HG03342 (cell line): ENCODE data around the gene NPDC1.
"Not testable (repeated sequence)": the region's sequence is repeated elsewhere in the genome, so short reads cannot be mapped to it uniquely, and the experiment has no call there.

Experiments
- ATAC-seq: cut with Tn5 transposase; IDR thresholded peaks from one replicate; pipeline ENCODE4 v1.9.1; 2021; ENCODE audit warnings: mild to moderate bottlenecking, moderate library complexity; ENCODE audit not compliant: unreplicated experiment

NPDC1 gene

DNA sequence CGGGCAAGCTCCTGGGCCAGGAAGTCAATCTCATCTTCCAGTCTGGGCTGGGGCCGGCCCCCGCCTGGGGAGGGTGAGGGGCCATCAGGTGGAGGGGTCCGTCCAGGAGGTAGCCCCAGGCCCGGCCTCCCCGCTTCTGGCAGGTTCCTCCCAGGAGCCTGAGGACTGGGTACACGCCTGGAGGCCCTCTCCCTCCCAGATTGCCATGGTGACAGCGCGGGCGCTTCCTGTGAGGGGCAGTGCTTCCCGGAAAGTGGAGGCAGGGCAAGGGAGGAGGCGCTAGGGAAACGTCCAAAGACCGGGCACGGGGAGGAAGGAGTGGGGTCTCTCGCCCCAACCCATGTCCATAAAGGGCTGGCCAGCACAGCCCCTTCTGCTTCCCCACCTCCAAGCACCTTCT is 4.9 kb downstream of the NPDC1 start:
- no peak for ATAC-seq

DNA sequence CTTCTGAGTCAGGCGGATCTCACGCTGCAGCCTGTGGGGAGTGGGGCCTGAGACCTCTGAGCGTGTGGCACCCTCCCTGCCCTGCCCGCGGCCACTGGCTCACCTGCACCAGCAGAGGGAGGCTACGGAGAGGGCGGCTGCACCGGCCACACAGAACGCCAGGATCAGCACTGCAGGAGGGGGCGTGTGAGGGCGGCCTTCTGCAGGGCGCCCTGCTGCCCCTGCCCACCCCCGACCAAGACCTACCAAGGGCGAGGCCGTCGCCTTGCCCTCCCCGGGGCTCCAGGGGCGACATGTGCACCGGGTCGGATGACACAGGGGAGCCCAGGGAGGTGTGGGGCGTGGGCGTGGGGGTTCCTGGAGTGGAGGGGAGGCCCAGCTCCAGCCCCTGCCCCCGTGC is 5.4 kb downstream of the NPDC1 start:
- ATAC-seq, result no peak

DNA sequence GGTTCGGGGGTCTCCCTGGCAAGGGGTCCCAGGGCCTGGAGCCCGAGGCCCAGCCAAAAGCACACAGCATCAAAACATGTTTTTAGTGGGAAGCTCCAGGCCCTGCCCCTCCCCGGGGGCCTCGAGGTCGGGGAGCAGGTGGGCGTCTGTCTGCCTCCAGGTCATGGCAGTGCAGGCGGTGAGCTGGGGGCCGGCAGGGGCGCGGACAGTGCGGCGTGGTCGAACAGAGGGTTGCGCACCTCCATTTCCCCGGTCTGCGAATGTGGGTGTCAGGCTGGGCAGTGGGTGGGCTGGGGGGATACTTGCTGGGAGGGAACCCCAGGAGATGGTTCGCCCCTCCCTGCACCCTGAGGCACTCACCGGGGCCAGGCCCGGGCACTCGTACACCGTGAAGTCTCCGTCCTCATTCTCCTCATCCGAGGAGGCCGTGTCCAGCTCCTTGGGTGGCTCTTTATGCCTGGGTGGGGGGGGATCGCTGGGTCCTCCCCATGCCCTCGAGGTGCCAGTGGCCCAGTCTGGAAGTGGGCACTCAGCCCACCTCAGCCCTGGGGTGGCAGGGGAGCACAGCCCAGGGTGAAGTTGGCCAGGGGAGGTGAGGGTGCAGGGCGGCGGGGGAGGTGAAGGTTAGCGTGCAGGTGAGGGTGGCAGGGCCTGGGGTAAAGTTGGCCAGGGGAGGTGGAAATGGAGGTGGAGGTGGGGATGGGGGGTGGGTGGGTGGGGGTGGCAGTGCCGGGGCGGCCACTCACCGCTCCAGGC is 6.2 kb downstream of the NPDC1 start:
- no peak for ATAC-seq

DNA sequence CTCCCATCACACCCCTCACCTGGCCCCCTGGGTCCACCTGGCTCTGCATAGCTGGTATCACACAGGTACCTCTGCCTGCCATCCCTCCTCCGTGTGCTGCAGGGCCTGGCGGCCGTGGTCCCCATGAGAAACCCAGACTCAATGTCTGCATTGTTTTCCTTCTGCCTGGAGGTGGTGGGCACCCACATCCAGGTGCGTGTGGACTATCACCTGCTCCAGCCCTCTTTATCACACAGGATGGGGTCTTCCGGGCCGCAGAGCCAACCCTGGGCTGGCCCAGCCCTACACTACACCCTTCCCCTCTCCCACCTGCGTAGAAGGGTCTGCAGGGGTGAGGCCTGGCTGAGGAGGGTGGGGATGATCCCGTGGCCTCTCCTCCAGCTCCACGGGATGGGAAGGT is 7.1 kb downstream of the NPDC1 start:
- no peak for ATAC-seq

DNA sequence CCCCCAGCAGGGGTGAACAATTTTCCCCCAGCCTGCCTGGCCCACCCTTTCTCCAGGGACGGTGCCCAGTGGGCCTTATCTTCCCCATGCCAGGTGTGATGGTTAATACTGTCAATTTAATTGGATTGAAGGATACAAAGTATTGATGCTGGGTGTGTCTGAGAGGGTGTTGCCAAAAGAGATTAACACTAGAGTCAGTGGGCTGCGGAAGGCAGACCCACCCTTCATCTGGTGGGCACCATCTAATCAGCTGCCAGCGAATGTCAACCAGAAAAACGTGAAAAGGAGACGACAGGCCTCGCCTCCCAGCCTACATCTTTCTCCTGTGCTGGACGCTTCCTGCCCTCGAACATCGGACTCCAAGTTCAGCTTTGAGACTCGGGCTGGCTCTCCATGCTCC is 8.5 kb downstream of the NPDC1 start:
- ATAC-seq, result no peak

DNA sequence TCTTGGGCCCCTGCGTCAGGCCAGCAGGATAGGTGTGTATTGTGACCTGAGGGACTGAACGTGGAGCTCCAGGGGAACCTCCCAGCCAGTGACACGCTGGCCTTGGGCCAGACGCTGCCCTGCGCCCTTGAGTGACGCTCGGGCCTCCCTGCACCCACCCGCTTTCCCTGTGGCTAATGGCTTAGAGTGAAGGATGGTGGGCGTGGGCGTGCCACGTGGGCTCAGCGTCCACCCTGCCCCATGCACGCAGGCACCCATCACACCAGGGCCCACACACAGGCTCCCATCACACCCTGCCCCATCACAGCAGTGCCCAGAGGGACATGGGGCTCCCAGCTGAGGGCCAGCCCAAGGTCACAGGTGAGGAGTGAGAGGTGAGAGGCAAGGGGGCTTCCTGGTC is 8.9 kb downstream of the NPDC1 start:
- ATAC-seq, result no peak

DNA sequence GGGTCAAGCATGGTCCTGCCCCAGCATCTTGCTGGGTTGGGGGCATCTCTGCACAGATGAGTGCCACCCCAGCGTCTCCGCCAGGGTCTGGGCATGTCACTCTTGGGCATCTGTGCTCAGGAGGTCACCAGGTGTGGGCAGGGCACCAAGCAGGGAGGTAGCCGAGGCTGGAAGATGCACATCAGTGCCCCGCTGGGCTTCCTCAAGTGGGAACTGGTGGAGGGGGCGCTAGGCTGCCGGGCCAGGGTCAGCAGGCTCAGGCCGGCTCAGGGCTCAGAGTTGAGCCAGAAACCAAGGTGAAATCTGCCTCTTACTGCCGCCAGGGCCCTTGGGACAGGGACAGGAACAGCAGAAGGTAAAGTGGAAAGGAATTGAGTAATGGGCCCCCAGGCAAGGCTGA is 10.0 kb downstream of the NPDC1 start:
- ATAC-seq, result no peak

DNA sequence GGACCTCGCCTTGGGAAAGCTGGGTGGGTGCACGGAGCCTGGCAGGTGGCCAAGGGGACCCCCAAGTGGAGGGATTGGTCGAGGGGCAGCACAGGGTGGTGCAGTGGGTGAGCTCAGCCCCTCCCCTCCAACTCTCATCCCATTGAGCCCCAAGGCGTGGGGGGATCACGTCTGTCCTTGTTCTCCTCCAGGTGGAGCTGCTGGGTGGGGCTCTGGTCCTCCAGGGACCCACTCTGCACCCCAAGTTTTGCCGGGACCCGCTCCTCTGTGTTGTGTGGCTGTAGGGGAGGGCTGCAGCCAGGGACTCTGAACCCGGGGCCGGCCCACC is 10.5 kb downstream of the NPDC1 start:
- ATAC-seq, result no peak

DNA sequence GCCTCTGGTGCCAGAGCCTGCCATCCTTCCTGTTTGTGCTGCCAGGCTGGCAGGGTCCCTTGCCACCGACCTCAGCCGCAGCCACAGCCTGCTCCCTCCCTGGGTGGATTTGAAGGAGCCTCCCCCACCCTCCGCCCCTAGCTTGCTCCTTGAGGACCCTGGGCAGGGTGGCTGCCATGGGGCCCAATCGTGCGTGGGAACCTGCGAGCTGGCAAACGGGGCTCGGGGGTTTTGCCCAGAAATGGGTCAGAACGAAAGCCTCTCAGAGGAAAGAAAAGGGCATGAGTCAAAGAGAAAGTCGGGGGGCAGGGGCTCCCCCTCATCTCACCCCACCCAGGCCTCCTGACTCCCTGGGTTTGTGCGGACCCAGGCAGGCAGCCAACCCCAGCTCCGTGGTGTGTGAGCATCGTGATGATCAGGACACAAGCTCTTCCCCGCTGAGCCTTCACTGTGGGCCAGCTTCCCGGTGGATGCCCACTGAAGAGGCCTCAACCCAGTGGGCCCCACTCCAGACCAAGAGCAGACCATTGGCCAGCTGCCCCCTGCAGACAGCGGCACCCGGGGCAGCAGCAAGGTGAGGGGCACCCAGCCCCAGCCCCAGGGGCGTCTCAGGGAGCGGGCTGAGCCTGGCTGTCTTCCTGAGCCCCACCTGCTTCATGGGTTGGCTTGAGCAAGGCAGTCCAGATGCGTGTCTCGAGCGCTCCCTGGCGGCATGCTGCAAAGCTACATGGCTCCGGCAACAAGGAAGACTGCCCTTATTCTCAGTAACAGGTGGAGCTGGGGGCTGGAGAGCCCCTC is 11.1 kb downstream of the NPDC1 start:
- no peak for ATAC-seq

DNA sequence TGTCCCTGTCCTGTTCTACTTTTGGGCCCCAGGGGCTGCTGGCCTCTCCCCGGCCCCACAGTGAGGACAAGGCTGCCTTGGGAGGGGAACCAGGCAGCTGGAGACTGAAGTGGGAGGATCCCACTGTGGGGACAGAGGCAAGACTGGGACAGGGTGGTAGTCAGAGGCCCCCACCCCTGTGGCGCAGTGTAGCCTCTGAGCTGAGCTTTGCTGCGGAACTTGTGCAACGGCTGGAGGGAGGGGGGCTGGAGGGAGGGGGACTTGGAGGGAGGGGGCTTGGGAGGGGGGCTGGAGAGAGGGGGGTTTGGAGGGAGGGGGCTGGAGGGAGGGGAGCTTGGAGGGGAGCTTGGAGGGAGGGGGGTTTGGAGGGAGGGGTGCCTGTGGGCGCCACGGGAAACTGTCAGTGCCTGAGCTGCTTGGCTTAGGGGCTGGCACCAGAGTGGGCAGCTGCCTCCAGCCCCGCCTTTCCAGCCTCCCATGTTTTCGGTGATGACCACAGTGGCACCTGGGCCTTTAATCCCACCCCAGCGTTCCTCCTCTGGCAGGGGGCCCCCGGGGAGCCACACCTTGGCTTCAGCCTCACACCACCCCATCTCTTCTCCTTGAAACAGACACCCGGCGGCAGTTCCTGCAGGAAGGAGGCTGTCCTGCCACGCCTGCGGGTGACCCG is 11.8 kb downstream of the NPDC1 start:
- ATAC-seq, result no peak

DNA sequence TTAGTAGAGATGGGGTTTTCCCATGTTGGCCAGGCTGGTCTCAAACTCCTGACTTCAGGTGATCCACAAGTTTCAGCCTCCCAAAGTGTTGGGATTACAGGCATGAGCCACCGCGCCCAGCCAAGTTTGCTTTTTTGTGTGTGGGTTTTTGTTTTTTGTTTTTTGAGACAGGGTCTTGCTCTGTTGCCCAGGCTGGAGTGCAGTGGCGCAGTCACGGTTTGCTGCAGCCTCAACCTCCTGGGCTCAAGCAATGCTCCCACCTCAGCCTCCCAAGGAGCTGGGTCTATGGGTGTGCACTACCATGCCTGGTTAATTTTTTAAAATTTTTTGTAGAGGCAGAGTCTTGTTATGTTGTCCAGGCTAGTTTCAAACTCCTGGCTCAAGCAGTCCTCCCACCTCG is 12.5 kb downstream of the NPDC1 start:
- not testable (repeated sequence) for ATAC-seq

DNA sequence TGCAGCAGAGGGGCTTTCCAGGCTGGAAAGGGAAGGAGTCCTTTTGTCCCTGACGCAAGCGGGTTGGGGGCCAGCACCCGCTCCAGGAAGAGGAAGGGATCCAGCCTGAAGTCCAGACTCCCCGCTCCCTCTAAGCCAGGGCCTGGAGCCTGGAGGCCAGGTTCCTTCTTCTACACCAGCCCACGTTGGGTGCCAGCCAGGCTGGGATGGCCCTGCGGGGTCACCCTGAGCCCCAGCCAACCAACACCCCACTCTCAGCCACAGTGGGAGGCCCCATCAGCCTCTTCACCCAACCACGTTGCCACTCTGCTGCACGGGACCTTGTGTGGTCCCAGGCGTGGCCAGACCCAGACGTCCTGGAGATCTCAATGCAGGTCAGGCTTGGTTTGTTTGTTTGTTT is 13.1 kb downstream of the NPDC1 start:
- no peak for ATAC-seq

DNA sequence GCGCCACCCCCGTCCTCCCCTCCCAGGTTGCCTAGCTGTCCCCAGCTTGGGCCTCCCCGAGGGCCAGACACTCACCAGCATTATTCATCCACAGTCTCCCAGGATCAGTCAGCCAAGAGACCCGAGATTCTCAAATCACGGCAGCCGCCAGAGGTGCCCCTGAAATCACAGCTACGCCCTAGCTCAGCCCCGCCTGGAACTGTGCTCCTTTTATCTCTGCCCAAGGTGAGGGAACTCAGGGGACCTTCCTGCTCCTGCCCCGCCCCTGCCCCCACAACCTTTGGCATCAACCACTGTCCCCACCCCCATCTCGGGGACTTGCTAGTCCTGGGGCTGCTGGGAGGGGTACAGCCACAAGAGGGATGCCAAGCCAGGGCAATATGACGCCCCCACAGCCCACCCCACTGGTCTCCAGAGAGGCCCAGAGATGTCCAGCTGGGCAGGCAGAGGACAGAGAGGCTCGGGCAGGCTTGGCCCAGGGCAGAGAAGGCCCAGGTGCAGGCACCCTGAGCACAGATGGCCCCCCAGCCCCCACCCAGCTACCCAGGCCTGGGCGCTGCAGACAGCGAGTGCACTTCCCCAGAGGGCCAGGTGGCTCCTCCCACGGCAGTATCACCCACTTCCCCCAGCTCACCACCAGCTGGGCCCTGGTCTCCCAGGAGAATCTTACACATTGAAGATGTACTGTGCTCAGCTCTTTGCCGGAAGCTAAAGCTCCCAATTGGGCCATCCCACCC is 13.9 kb downstream of the NPDC1 start, which contains the start of gene FUT7:
FUT7 (minus strand) TSS at position 185 of the 737 bp plus-strand sequence; CDS start at position 88, 97 bp downstream.
- ATAC-seq, result no peak

DNA sequence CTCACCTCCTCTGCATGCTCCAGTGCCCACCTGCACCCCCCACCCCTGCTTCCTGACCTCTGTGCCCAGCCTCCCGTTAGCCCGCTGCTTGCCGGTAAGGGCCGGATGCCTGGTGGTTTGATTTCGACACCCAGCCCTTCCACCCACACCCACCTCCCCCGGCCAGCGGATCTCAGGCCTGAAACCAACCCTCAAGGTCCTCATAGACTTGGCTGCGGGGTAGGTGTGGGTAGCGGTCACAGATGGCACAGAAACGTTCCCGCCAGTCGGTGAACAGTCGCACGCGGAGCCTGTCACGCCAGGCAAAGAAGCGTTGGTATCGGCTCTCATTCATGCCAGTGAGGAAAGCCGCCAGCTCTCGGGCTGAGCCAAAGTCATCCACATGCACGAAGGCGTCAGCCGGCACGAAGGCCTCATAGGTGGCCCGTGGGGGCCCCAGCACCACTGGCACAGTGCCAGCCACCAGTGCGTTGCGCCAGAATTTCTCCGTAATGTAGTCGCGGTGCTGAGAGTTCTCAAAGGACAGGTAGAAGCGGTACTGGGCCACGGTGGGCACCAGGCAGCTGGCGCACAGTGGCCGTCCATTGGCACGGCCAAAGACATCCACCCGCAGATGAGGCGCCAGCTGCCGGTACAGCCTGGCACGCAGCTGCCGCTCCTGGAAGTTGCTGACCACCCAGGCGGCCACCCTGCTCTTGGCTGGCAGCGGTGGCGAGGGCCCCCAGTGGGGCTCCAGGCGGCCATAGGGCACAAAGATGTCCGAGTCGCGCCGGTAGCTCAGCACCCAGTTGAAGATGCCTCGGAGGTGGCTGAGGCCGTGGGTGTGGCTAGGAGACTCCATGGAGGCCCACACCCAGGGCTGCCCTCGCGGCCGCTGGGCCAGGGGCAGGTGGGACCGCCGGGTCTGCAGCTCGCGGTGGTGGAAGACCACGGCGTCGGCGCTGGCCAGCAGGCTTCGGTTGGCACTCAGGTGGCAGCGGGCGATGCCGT is 15.1 kb downstream of the NPDC1 start:
- no peak for ATAC-seq

DNA sequence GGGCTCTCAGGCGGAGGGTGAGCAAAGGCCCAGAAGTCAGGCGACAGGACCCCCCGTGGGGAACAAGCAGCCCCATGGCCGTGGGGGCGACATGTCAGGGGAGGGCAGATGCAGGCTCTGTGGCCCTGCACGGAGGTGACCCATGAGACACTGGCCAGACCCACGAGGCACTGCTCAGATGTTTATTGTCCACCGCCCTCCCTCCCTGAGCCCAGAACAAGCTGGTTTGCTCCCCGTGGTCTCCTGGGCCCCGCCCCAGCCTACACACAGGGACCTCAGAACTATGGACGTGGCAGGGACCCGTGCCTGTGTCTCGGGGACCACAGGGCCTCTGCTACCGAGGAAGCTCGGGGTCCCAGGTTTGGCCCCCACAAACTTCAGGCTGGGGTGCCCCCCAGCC is 16.0 kb downstream of the NPDC1 start:
- ATAC-seq, result no peak

DNA sequence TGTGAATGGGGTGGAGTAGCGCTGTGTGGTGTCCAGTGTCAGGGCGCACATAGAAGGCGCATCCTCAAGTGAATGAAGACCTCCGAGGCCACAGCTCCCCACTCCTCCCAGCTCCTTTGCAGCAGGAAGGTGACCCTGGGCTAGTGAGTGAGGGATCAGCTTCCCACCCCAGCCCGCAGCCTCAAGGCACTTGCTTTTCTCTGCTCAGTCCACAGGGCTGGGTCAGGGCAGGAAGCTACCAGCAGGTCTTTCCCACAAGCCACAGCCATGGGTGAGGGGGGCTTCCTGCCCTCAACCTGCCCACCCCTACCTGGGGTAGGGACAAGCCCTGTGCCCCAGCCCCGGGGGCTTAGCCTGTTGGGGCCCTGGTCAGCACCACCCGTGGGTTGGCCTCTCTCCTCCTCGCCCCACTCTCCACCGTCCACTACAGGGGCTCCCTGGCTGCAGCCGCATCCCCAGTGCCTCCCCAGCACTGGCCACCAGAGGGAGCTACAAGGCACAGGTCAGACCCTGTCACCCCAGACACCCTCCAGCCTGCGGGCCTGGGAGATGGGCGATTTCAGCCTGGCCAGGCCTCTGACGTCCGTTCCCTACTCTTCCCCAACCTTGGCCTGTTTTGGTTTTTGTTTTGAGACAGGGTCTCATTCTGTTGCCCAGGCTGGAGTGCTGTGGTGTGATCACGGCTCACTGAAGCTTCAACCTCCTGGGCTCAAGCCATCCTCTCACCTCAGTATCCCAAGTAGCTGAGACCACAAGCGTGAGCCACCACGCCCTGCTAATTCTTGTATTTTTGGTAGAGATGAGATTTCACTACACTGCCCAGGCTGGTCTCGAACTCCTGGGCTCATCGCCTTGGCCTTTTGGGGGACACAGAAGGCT is 16.7 kb downstream of the NPDC1 start:
- no peak for ATAC-seq

DNA sequence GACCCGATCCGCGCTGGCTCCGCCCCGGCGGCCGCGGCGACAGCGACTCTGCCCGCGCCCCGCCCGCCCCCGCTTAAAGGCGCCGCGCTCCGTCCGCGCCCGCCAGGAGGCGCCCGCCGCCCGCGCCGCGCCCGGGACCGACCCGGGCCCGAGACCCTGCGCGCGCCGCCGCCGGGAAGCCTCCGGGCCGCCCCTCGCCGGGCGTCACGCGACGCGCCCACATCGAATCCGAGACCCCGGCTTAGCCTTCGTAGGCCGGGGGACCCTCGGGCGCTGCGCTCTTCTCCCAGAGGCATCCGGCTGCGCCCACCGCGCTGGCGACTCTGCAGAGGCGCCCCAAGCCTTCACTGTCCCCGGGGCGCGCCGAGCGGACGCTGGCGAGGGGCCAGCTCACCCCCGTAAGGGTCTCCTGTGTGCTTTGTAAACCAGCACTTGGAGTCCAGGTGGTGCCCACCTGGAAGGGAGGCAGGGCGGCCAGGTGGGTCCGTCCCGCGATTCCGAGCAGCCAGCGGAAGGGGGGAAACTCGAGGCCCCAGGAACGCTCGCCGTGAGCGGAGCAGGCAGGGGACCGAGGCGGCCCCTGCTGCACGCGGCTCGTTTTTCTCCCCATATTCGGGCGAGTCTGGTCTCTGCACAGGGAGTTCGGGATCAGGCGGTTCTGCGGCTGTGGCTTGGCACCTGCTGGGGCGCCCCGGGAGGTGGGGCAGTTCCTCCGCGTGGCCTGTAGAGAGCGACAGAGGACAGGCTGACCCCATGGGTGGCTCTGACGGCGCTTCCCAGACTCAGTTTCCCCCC is 17.5 kb downstream of the NPDC1 start:
- ATAC-seq, result peak; percentile 48
